Upper lobe of right lung (tissue), 1 donor: Measurements from ENCODE around the gene MT1M. TPM values are rescaled to one million over a fixed set of nuclear protein-coding genes. Genes with fewer than 3 reads are reported as not detected.
A peak's percentile ranks its signal among the peaks of the same experiment; 100 is the strongest.

Source experiments
- ATAC-seq: fragments of 200-7000 bp; cut with Tn5 transposase; one replicate; pipeline ENCODE4 v1.9.1; 2020; ENCODE audit warnings: mild to moderate bottlenecking, moderate library complexity
- DNase-seq: peaks from one replicate; pipeline ENCODE4 v3.0.0-alpha.2; 2020
- H3K27ac ChIP-seq: fragments of 200-600 bp; one replicate; pipeline ENCODE4 v1.8.0; 2022
- H3K27me3 ChIP-seq: fragments of 200-600 bp; one replicate; pipeline ENCODE4 v1.8.0; 2022; ENCODE audit warnings: mild to moderate bottlenecking
- H3K36me3 ChIP-seq: fragments of 200-600 bp; one replicate; pipeline ENCODE4 v1.8.0; 2022
- H3K4me1 ChIP-seq: fragments of 200-600 bp; one replicate; pipeline ENCODE4 v1.8.0; 2022
- H3K4me3 ChIP-seq: fragments of 200-600 bp; one replicate; pipeline ENCODE4 v1.8.0; 2022; ENCODE audit warnings: mild to moderate bottlenecking
- H3K9me3 ChIP-seq: fragments of 200-600 bp; one replicate; pipeline ENCODE4 v1.8.0; 2022
- intact Hi-C: fragments of 100-400 bp; cut with DNase I; formaldehyde crosslinking; loops from one replicate; pipeline ENCODE4 v1.11.0; 2022
- total RNA-seq: library from RNA; stranded (reverse); fragmentation: NEBNext Ultra II Directional; extraction: Animal tissue kit (Norgen Biotek cat#: 25700); gene quantifications from one replicate; pipeline ENCODE4 v1.2.1, GENCODE V29; 2021
- TF ChIP-seq, protein P1 (sequence below): fragments of 200-600 bp; IDR thresholded peaks from one replicate; pipeline ENCODE4 v1.8.0; 2022; ENCODE audit warnings: antibody characterized with exemption
- donor health status: DM: no; HTN: yes; CAD: no; lungs with severe emphysema.

MT1M gene
- total RNA-seq, 1 donor from 2014 or later = 40.3 TPM

DNA sequence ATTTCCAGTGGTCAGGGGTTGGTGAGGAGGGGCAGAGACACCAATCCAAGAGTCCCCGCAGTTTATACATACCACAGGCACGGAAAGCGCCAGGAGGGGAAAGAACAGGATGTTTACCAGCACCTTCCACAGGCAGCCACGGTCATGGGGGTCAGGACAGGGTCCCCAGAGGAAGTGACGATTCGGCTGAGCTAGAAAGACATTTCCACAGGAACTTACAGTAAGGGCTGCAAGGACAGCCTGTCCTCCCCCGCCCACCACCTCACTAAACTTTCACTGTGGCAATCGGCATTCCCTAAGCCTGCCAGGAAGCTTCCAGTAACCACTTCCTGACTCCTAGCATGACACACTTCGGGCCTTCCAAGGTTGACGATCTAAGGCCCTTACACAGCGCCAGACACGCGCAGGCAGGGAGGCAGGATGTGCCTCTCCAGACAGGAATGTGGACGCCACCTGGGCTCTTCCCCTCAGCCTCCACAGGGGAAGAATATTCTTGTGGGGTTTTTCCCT lies 25.3 kb upstream of the MT1M start:
- H3K4me3 ChIP-seq = no peak overlapping the region

DNA sequence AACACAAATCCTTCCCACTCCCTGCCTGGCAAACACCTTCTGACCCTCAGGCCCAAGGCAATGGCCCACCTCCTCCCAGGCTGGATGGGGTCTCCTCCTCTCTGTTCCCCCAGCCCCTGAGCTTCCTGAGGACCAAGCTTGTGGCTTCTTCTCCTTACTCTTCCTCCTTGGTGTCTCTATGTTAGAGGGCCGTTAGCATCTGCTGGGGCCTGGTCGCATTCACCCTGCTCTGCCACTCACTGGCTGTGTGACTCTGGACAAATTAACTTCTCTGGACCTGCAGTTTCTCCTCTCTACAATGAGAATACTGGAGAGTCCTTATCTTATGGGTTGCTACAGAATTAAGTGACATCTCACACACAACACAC lies 24.8 kb upstream of the MT1M start:
- Histone ChIP-seq H3K4me3 (peak overlapping the region; percentile 75), H3K36me3 (no peaks in the 10 kb centered on the region), H3K4me1 (peaks cover 39% of the 10 kb centered on the region), H3K9me3 (no peaks in the 10 kb centered on the region), H3K27ac (peak overlapping the region; percentile 97), H3K27me3 (no peaks in the 10 kb centered on the region)
- DNase-seq = no peak
- ATAC-seq = no peak
- intact Hi-C loops = no loop called here
- TF ChIP-seq, protein P1, sequence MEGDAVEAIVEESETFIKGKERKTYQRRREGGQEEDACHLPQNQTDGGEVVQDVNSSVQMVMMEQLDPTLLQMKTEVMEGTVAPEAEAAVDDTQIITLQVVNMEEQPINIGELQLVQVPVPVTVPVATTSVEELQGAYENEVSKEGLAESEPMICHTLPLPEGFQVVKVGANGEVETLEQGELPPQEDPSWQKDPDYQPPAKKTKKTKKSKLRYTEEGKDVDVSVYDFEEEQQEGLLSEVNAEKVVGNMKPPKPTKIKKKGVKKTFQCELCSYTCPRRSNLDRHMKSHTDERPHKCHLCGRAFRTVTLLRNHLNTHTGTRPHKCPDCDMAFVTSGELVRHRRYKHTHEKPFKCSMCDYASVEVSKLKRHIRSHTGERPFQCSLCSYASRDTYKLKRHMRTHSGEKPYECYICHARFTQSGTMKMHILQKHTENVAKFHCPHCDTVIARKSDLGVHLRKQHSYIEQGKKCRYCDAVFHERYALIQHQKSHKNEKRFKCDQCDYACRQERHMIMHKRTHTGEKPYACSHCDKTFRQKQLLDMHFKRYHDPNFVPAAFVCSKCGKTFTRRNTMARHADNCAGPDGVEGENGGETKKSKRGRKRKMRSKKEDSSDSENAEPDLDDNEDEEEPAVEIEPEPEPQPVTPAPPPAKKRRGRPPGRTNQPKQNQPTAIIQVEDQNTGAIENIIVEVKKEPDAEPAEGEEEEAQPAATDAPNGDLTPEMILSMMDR = no peak

More for the DNA sequence above, 25.3 kb upstream of the MT1M start:
- H3K36me3 ChIP-seq = no peaks in the 10 kb centered on the region
- intact Hi-C loops = no loop called here
- ATAC-seq (peak; percentile 48), DNase-seq (peak; percentile 82)
- TF ChIP-seq, protein P1 = no peak
- H3K4me1 ChIP-seq = peaks cover 39% of the 10 kb centered on the region
- no peaks in the 10 kb centered on the region for H3K27me3 ChIP-seq
- no peaks in the 10 kb centered on the region for H3K9me3 ChIP-seq
- peak overlapping the region; percentile 97 for H3K27ac ChIP-seq

DNA sequence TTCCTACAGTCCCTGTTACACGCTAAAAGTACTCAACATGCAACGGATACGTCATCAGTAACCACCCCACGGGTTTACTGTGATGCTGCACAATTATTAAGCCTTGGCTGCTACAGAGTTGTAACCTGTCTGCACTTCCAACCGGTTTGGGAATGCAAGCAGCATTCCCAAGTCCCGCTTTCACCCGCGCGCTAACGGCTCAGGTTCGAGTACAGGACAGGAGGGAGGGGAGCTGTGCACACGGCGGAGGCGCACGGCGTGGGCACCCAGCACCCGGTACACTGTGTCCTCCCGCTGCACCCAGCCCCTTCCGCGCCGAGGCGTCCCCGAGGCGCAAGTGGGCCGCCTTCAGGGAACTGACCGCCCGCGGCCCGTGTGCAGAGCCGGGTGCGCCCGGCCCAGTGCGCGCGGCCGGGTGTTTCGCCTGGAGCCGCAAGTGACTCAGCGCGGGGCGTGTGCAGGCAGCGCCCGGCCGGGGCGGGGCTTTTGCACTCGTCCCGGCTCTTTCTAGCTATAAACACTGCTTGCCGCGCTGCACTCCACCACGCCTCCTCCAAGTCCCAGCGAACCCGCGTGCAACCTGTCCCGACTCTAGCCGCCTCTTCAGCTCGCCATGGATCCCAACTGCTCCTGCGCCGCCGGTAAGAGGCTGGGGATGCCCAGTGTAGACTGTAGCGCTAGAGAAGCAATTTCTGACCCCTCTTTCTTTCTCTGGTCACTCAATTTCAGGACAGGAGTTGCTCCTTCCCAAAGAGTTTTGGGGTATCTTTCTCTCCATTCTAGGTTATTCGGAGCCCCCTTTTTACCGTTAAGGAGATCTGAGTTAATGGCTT lies 24.2 kb upstream of the MT1M start, which contains the start of gene MT2A:
Gene MT2A (plus strand): TSS at position 542 of the 833 bp plus-strand sequence. CDS start 72 bp downstream, at position 614.
- H3K4me3 ChIP-seq = peak within 1 kb of the TSS; percentile 75
- ATAC-seq (peak; percentile 91), DNase-seq (peak; percentile 98)
- H3K27me3 ChIP-seq = no peaks in the 10 kb centered on the region
- TF ChIP-seq, protein P1 = no peak
- intact Hi-C loops = no loop called here
- no peaks in the 10 kb centered on the region for H3K36me3 ChIP-seq
- peak within 1 kb of the TSS; percentile 97 for H3K27ac ChIP-seq
- no peaks in the 10 kb centered on the region for H3K9me3 ChIP-seq
- peaks cover 39% of the 10 kb centered on the region for H3K4me1 ChIP-seq

DNA sequence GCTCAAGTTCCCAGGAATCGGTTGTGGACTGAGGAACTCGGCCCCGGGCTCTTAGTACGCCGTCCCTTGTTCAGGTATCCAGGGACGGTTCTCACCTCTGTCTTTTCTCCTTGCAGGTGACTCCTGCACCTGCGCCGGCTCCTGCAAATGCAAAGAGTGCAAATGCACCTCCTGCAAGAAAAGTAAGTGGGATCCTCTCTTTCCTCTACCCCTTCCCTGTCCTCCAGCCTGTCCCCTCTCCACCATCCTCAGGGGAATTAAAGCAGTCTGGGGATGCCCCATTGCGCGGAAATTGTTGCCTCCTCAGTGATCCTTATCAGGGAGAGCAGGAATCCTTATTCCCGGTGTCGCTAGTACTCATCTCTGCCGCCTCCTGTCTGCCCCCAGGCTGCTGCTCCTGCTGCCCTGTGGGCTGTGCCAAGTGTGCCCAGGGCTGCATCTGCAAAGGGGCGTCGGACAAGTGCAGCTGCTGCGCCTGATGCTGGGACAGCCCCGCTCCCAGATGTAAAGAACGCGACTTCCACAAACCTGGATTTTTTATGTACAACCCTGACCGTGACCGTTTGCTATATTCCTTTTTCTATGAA lies 23.5 kb upstream of the MT1M start:
- Histone ChIP-seq H3K36me3 (no peaks in the 10 kb centered on the region), H3K27me3 (no peaks in the 10 kb centered on the region), H3K4me1 (peaks cover 39% of the 10 kb centered on the region), H3K9me3 (no peaks in the 10 kb centered on the region), H3K4me3 (peak overlapping the region; percentile 75), H3K27ac (peak overlapping the region; percentile 97)
- ATAC-seq = no peak
- intact Hi-C loops = no loop called here
- TF ChIP-seq, protein P1 = no peak
- DNase-seq = no peak

DNA sequence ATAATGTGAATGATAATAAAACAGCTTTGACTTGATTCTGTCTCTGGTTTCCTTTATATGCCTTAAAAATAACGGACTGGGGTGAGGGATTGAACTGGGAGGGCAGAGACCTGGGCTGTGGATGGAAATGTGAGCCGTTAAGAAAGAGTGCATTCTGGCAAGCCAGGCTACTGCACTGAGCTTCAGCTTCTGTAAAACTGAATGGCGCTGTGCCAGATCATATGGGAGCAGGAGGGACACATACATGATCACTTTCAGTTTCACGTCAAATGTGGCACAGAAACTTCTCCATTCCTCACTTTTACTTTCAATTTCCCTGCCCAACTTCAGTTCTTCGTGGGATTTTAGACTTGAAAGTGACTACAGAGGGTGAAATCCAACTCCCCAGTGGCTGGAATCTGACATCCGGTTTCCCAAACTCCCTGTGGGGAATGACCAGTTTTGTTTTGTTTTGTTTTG lies 23.0 kb upstream of the MT1M start:
- Histone ChIP-seq H3K27ac (peak overlapping the region; percentile 97), H3K9me3 (no peaks in the 10 kb centered on the region), H3K4me1 (peaks cover 39% of the 10 kb centered on the region), H3K36me3 (no peaks in the 10 kb centered on the region), H3K4me3 (peak overlapping the region; percentile 75), H3K27me3 (no peaks in the 10 kb centered on the region)
- intact Hi-C loops = no loop called here
- DNase-seq (no peak), ATAC-seq (peak; percentile 29)
- TF ChIP-seq, protein P1 = no peak
